HepG2 (cell line): ENCODE results near the gene ZNF225. TPM values are rescaled to one million over a fixed set of nuclear protein-coding genes. Genes with fewer than 3 reads are reported as not detected.
A peak's percentile ranks its signal among the peaks of the same experiment; 100 is the strongest.

Experiments
- AFF4 ChIP-seq: sonication (generic); formaldehyde crosslinking; IDR thresholded peaks from 2 replicates; pipeline ENCODE4 v1.4.0; 2020; ENCODE audit warnings: missing genetic modification reagents
- CREB1 ChIP-seq, 2 experiments: fragments of 450-650 bp in 1 of 2; IDR thresholded peaks; 2 replicates each; pipeline ENCODE4 v1.6.1; 2016 to 2017; ENCODE audit warnings: control low read depth in 1 of 2, mild to moderate bottlenecking in 1 of 2, missing compliant biosample characterization in 1 of 2, missing genetic modification characterization in 1 of 2
- E2F1 ChIP-seq: sonication (generic); formaldehyde crosslinking; IDR thresholded peaks from 2 replicates; pipeline ENCODE4 v1.5.0; 2020; ENCODE audit warnings: missing genetic modification reagents
- ETV6 ChIP-seq: sonication (generic); formaldehyde crosslinking; conservative IDR thresholded peaks from 2 replicates; pipeline ENCODE4 v1.4.0; 2020; ENCODE audit warnings: missing genetic modification reagents
- HES4 ChIP-seq: sonication (generic); formaldehyde crosslinking; IDR thresholded peaks from 2 replicates; pipeline ENCODE4 v1.9.0; 2021; ENCODE audit warnings: mild to moderate bottlenecking, missing genetic modification reagents, borderline replicate concordance
- KDM1A ChIP-seq: IDR thresholded peaks from 2 replicates; pipeline ENCODE4 v1.6.1; 2016; ENCODE audit warnings: missing compliant biosample characterization
- LCORL ChIP-seq, 2 experiments: fragments of 450-650 bp in 1 of 2; sonication (generic) in 1 of 2; formaldehyde crosslinking in 1 of 2; IDR thresholded peaks; 2 replicates each; pipeline versions ENCODE4 v1.5.0 to v1.6.1; 2017 to 2020; ENCODE audit warnings: antibody characterized with exemption in 1 of 2, missing genetic modification reagents in 1 of 2
- PAWR ChIP-seq: sonication (generic); formaldehyde crosslinking; IDR thresholded peaks from 2 replicates; pipeline ENCODE4 v1.4.0; 2020; ENCODE audit warnings: missing genetic modification reagents, mild to moderate bottlenecking, borderline replicate concordance
- RBAK ChIP-seq: sonication (generic); formaldehyde crosslinking; IDR thresholded peaks from 2 replicates; pipeline ENCODE4 v1.5.1; 2020; ENCODE audit warnings: mild to moderate bottlenecking, missing genetic modification reagents
- RFX3 ChIP-seq: IDR thresholded peaks from 2 replicates; pipeline ENCODE4 v1.6.1; 2016; ENCODE audit warnings: missing biosample characterization, missing genetic modification reagents
- TOE1 ChIP-seq: sonication (generic); formaldehyde crosslinking; IDR thresholded peaks from 2 replicates; pipeline ENCODE4 v1.4.0; 2020; ENCODE audit warnings: mild to moderate bottlenecking, missing genetic modification reagents
- XRCC5 ChIP-seq: fragments of 200-400 bp; formaldehyde crosslinking; optimal IDR thresholded peaks from 2 replicates; pipeline ENCODE3; 2017; ENCODE audit warnings: mild to moderate bottlenecking, low read length
- ZNF224 ChIP-seq: sonication (generic); formaldehyde crosslinking; IDR thresholded peaks from 2 replicates; pipeline ENCODE4 v1.5.0; 2020; ENCODE audit warnings: mild to moderate bottlenecking, missing genetic modification reagents
- ZNF260 ChIP-seq: sonication (generic); formaldehyde crosslinking; IDR thresholded peaks from 2 replicates; pipeline ENCODE4 v1.4.0; 2020; ENCODE audit warnings: missing genetic modification reagents, low read depth, mild to moderate bottlenecking, borderline replicate concordance
- ZNF510 ChIP-seq: sonication (generic); formaldehyde crosslinking; IDR thresholded peaks from 2 replicates; pipeline ENCODE4 v1.4.0; 2020; ENCODE audit warnings: low read depth, mild to moderate bottlenecking, missing genetic modification reagents
- ZNF781 ChIP-seq: sonication (generic); formaldehyde crosslinking; IDR thresholded peaks from 2 replicates; pipeline ENCODE4 v1.5.1; 2020; ENCODE audit warnings: borderline replicate concordance, mild to moderate bottlenecking, missing genetic modification reagents; ENCODE audit errors: not compliant biosample characterization
- ZNF883 ChIP-seq: sonication (generic); formaldehyde crosslinking; IDR thresholded peaks from 2 replicates; pipeline ENCODE4 v1.5.1; 2020; ENCODE audit warnings: mild to moderate bottlenecking, missing genetic modification reagents; ENCODE audit errors: not compliant biosample characterization
- polyA plus RNA-seq, 8 experiments: library from polyadenylated mRNA; depleted of rRNA in 3 of 8; stranded (reverse) in 7 of 8; unstranded in 1 of 8; fragments of >200 nt; fragmentation: Illumina TruSeq in 4 of 8; extraction: Trizol in 4 of 8; gene quantifications; 2 replicates each; pipeline versions ENCODE4 v1.2.1 to v1.2.3, GENCODE V29; 2011 to 2016; ENCODE audit warnings: low read depth in 4 of 8, missing spikeins in 1 of 8, mixed read lengths in 1 of 8; ENCODE audit not compliant: insufficient read depth in 1 of 8
- total RNA-seq, 5 experiments: library from RNA; depleted of rRNA; stranded (reverse); fragments of >200 nt; fragmentation: Illumina TruSeq; extraction: Trizol; gene quantifications; 2 replicates each; pipeline ENCODE4 v1.2.3, GENCODE V29; 2016; ENCODE audit warnings: low read depth in 1 of 5
- TF ChIP-seq, protein P1 (sequence below): sonication (generic); formaldehyde crosslinking; IDR thresholded peaks from 2 replicates; pipeline ENCODE4 v1.9.0; 2021; ENCODE audit warnings: missing genetic modification reagents, borderline replicate concordance
- TF ChIP-seq, protein P2 (sequence below): sonication (generic); formaldehyde crosslinking; IDR thresholded peaks from 2 replicates; pipeline ENCODE4 v1.4.0; 2020; ENCODE audit warnings: missing genetic modification reagents

The ZNF225 gene
- total and polyA plus RNA-seq, 2 of the 13 experiments (the other 11 are each of a cell fraction or from before 2014, with no cell fraction given): 0.87 to 3.3 TPM

- TF ChIP-seq PAWR (no peak), RFX3 (CRISPR knock-in tag) (no peak), ZNF781 (CRISPR knock-in tag) (peak; percentile 38), XRCC5 (no peak), ETV6 (no peak), ZNF510 (no peak), TOE1 (CRISPR knock-in tag) (no peak), CREB1 (IDR thresholded peaks at IDR 0.05) (peak; percentile 45; the same call in 1 of the 2 replicates), CREB1 (CRISPR knock-in tag; IDR thresholded peaks at IDR 0.05) (peak; percentile 81), ZNF883 (CRISPR knock-in tag) (no peak), HES4 (CRISPR knock-in tag) (no peak), LCORL (IDR thresholded peaks at IDR 0.05) (no peak), LCORL (CRISPR knock-in tag; IDR thresholded peaks at IDR 0.05) (peak; percentile 26), RBAK (CRISPR knock-in tag) (no peak), ZNF224 (CRISPR knock-in tag) (no peak), AFF4 (CRISPR knock-in tag) (no peak), E2F1 (CRISPR knock-in tag) (peak; percentile 91), ZNF260 (CRISPR knock-in tag) (no peak), KDM1A (CRISPR knock-in tag) (no peak)
- TF ChIP-seq, protein P1, sequence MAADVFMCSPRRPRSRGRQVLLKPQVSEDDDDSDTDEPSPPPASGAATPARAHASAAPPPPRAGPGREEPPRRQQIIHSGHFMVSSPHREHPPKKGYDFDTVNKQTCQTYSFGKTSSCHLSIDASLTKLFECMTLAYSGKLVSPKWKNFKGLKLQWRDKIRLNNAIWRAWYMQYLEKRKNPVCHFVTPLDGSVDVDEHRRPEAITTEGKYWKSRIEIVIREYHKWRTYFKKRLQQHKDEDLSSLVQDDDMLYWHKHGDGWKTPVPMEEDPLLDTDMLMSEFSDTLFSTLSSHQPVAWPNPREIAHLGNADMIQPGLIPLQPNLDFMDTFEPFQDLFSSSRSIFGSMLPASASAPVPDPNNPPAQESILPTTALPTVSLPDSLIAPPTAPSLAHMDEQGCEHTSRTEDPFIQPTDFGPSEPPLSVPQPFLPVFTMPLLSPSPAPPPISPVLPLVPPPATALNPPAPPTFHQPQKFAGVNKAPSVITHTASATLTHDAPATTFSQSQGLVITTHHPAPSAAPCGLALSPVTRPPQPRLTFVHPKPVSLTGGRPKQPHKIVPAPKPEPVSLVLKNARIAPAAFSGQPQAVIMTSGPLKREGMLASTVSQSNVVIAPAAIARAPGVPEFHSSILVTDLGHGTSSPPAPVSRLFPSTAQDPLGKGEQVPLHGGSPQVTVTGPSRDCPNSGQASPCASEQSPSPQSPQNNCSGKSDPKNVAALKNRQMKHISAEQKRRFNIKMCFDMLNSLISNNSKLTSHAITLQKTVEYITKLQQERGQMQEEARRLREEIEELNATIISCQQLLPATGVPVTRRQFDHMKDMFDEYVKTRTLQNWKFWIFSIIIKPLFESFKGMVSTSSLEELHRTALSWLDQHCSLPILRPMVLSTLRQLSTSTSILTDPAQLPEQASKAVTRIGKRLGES: no peak
- TF ChIP-seq, protein P2, sequence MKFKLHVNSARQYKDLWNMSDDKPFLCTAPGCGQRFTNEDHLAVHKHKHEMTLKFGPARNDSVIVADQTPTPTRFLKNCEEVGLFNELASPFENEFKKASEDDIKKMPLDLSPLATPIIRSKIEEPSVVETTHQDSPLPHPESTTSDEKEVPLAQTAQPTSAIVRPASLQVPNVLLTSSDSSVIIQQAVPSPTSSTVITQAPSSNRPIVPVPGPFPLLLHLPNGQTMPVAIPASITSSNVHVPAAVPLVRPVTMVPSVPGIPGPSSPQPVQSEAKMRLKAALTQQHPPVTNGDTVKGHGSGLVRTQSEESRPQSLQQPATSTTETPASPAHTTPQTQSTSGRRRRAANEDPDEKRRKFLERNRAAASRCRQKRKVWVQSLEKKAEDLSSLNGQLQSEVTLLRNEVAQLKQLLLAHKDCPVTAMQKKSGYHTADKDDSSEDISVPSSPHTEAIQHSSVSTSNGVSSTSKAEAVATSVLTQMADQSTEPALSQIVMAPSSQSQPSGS (CRISPR knock-in tag): no peak; the same call in 1 of the 2 replicates
Measured at GRCh38 chr19:44093931-44094765, 19.1 kb upstream of the ZNF225 start, which contains the start of gene ZNF224 (continued).
